Measurements from ENCODE around the gene RAPGEF4. TPM values are rescaled to one million over a fixed set of nuclear protein-coding genes. Genes with fewer than 3 reads are reported as not detected.

The RAPGEF4 gene
- total and polyA plus RNA-seq, 2 donors (not counting 1 experiment from before 2014, with no cell fraction given), result 0.22 to 0.30 TPM

GRCh38 chr2:173086518-173087213 lies 351.0 kb downstream of the RAPGEF4 start:
- Histone ChIP-seq H3K9me3 (ENCODE audit: control extremely low read depth in 1 of 3, control insufficient read depth in 2 of 3, insufficient read depth in 1 of 3, low read length in 2 of 3) (no peaks in the 10 kb centered on the region), H2AFZ (ENCODE audit: insufficient read depth, low read depth, low read length, poor library complexity, severe bottlenecking) (no peak overlapping the region), H3K9ac (ENCODE audit: low read length) (no peak overlapping the region), H3K79me2 (ENCODE audit: control insufficient read depth, insufficient read depth, low read length) (peaks cover 2% of the 10 kb centered on the region), H3K4me2 (replicated peaks; ENCODE audit: low read depth, low read length, poor library complexity, severe bottlenecking) (no peak overlapping the region), H3K36me3 (replicated peaks in 1 of 2; ENCODE audit: control extremely low read depth in 1 of 2, control insufficient read depth in 1 of 2, extremely low read depth in 1 of 2, insufficient read depth in 2 of 2, low read length in 1 of 2) (no peaks in the 10 kb centered on the region), H3K4me1 (ENCODE audit: control insufficient read depth in 2 of 2, insufficient read depth in 2 of 2, low read length in 2 of 2) (no peaks in the 10 kb centered on the region), H3K27me3 (replicated peaks in 1 of 4; ENCODE audit: control extremely low read depth in 1 of 4, control insufficient read depth in 3 of 4, insufficient read depth in 4 of 4, low read length in 3 of 4) (no peaks in the 10 kb centered on the region), H4K20me1 (ENCODE audit: control insufficient read depth, insufficient read depth, low read length, poor library complexity, severe bottlenecking) (no peaks in the 10 kb centered on the region), H3K27ac (ENCODE audit: low read length in 2 of 2) (no peak overlapping the region), H3K4me3 (ENCODE audit: control extremely low read depth in 1 of 5, extremely low read depth in 1 of 5, insufficient read depth in 1 of 5, low read depth in 2 of 5, low read length in 4 of 5) (no peak overlapping the region)
- intact Hi-C loops (cut with micrococcal nuclease), result no loop called here
- H3K27ac Mint-ChIP-seq, result no peak overlapping the region
- CTCF ChIA-PET, result no interaction called here
- H3K9me3 Mint-ChIP-seq (ENCODE audit: insufficient read depth), result no peaks in the 10 kb centered on the region
- ATAC-seq (ENCODE audit: low read depth) (no peak), DNase-seq (no peak)
- H3K4me1 Mint-ChIP-seq, result no peaks in the 10 kb centered on the region
- H3K4me3 Mint-ChIP-seq, result no peak overlapping the region
- no CpG with 5 or more reads among the region's 2 CpGs for WGBS (ENCODE audit: insufficient coverage)
- POLR2A ChIA-PET, result no interaction called here
- no peaks in the 10 kb centered on the region for H3K27me3 Mint-ChIP-seq
- TF ChIP-seq CTCF (IDR thresholded peaks at IDR 0.05) (no peak), EZH2 (IDR thresholded peaks at IDR 0.05; ENCODE audit: borderline replicate concordance, insufficient read depth, low read depth, low read length, poor library complexity, severe bottlenecking) (no peak)

DNA sequence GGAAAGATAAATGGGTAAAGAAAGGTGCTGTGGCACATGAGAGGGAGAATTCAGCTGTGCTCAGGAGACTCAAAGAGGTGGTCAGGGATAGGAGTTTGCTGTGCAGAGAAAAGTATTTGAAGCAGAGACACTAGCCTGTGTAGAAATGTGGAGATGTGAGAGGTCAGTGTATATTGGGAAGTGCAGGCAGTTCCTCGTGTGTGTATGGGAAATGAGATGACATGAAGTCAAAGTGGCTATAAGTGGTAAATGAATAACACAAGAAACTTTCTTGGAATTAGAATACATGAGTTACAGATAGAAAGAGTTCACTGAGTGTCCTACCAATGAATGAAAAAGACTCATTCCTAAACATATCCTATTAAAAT lies 351.6 kb downstream of the RAPGEF4 start:
- Histone ChIP-seq H3K27ac (ENCODE audit: low read length in 2 of 2) (no peak overlapping the region), H3K27me3 (replicated peaks in 1 of 4; ENCODE audit: control extremely low read depth in 1 of 4, control insufficient read depth in 3 of 4, insufficient read depth in 4 of 4, low read length in 3 of 4) (no peaks in the 10 kb centered on the region), H3K79me2 (ENCODE audit: control insufficient read depth, insufficient read depth, low read length) (no peaks in the 10 kb centered on the region), H3K4me2 (replicated peaks; ENCODE audit: low read depth, low read length, poor library complexity, severe bottlenecking) (no peak overlapping the region), H3K9me3 (ENCODE audit: control extremely low read depth in 1 of 3, control insufficient read depth in 2 of 3, insufficient read depth in 1 of 3, low read length in 2 of 3) (no peaks in the 10 kb centered on the region), H3K36me3 (replicated peaks in 1 of 2; ENCODE audit: control extremely low read depth in 1 of 2, control insufficient read depth in 1 of 2, extremely low read depth in 1 of 2, insufficient read depth in 2 of 2, low read length in 1 of 2) (no peaks in the 10 kb centered on the region), H3K9ac (ENCODE audit: low read length) (no peak overlapping the region), H3K4me1 (ENCODE audit: control insufficient read depth in 2 of 2, insufficient read depth in 2 of 2, low read length in 2 of 2) (no peaks in the 10 kb centered on the region), H4K20me1 (ENCODE audit: control insufficient read depth, insufficient read depth, low read length, poor library complexity, severe bottlenecking) (no peaks in the 10 kb centered on the region), H3K4me3 (ENCODE audit: control extremely low read depth in 1 of 5, extremely low read depth in 1 of 5, insufficient read depth in 1 of 5, low read depth in 2 of 5, low read length in 4 of 5) (no peak overlapping the region), H2AFZ (ENCODE audit: insufficient read depth, low read depth, low read length, poor library complexity, severe bottlenecking) (no peak overlapping the region)
- intact Hi-C loops (cut with micrococcal nuclease), result no loop called here
- Mint-ChIP-seq H3K9me3 (ENCODE audit: insufficient read depth) (no peaks in the 10 kb centered on the region), H3K27me3 (no peaks in the 10 kb centered on the region), H3K27ac (no peak overlapping the region), H3K4me1 (no peaks in the 10 kb centered on the region), H3K4me3 (no peak overlapping the region)
- WGBS (ENCODE audit: insufficient coverage), result 100% methylated on average over 1 of the region's 1 CpG
- DNase-seq, result no peak
- no peak for ATAC-seq (ENCODE audit: low read depth)
- ChIA-PET POLR2A (no interaction called here), CTCF (no interaction called here)
- TF ChIP-seq EZH2 (IDR thresholded peaks at IDR 0.05; ENCODE audit: borderline replicate concordance, insufficient read depth, low read depth, low read length, poor library complexity, severe bottlenecking) (no peak), CTCF (IDR thresholded peaks at IDR 0.05) (no peak)

Data from B cell (primary cell).